Mucosa of descending colon (tissue), 3 donors: ENCODE results near the gene LSP1. TPM values are rescaled to one million over a fixed set of nuclear protein-coding genes. Genes with fewer than 3 reads are reported as not detected.

Source experiments
- ATAC-seq: fragments of 200-7000 bp; cut with Tn5 transposase; one replicate; pipeline ENCODE4 v1.9.1; 2020; ENCODE audit warnings: mild to moderate bottlenecking, moderate library complexity
- DNase-seq, 3 donors: peaks; one replicate each; pipeline ENCODE4 v3.0.0-alpha.2; 2020
- H3K36me3 ChIP-seq: fragments of 200-600 bp; one replicate; pipeline ENCODE4 v1.8.0; 2021; ENCODE audit warnings: low read depth, mild to moderate bottlenecking
- H3K4me1 ChIP-seq: fragments of 200-600 bp; one replicate; pipeline ENCODE4 v1.8.0; 2021; ENCODE audit warnings: low read depth, mild to moderate bottlenecking
- H3K4me3 ChIP-seq: fragments of 200-600 bp; one replicate; pipeline ENCODE4 v1.8.0; 2021; ENCODE audit warnings: mild to moderate bottlenecking
- H3K9me3 ChIP-seq: fragments of 200-600 bp; one replicate; pipeline ENCODE4 v1.8.0; 2021; ENCODE audit warnings: mild to moderate bottlenecking
- intact Hi-C, 2 donors: fragments of 100-400 bp; cut with DNase I in 1 of 2; cut with micrococcal nuclease in 1 of 2; formaldehyde crosslinking; loops; one replicate each; pipeline versions ENCODE4 v1.11.0 to v1.11.1; 2022; cut with DNase I, micrococcal nuclease
- total RNA-seq, 3 donors: library from RNA; stranded (reverse); fragmentation: NEBNext Ultra II Directional in 2 of 3; extraction: Animal tissue kit (Norgen Biotek cat#: 25700) in 2 of 3; gene quantifications; one replicate each; pipeline versions ENCODE4 v1.2.1 to v1.2.4, GENCODE V29; 2021 to 2023
- TF ChIP-seq, protein P1 (sequence below): fragments of 200-600 bp; IDR thresholded peaks from one replicate; pipeline ENCODE4 v1.8.0; 2022; ENCODE audit warnings: antibody characterized with exemption, mild to moderate bottlenecking
- donor health status: DM: no; HTN: no; CAD: no; lungs with moderate emphysema.
- donor health status: DM: no; HTN: no; CAD: no.
- donor health status: DM: no; HTN: yes; CAD: no.

LSP1 gene
- total RNA-seq, 3 donors from 2014 or later: 18.5 to 32.2 (median 23.6) TPM

DNA sequence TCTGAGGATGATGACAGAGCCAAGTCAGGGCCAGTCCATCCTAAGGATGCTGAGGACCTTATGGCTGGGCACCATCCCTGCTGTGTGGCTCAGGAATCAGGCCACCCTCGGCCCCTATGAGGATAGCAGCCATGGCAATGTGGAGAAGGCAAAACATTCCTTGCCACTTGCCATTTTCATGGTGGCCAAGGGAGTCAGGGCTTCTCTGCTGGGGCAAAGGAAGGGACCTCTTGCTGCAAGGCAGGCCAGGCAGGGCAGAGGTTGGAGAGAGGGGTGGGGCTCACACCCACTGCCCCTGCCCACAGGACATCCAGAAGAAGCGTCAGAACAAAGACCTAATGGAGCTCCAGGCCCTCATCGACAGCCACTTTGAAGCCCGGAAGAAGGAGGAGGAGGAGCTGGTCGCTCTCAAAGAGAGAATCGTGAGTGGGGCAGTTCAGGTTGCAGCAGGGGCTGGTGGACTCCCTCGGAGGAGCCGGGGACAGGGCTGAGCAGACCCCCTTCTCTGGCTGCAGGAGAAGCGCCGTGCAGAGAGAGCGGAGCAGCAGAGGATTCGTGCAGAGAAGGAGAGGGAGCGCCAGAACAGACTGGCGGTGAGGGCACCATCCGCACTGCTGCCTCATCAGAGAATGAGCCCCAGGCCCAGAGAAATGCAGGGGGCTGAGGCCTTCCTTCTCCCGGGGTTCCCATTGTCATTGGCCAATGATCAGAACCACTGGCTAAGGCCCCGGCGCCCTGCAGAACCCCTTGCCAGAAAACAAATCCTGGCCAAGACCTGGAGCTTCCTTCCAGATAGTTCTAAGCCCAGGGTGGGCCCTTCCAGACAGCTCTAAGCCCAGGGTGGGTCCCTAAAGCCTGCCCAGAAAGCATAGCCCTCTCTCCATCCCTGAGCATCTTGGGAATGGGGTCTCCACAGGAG, 80.8 kb downstream of the LSP1 start:
- Histone ChIP-seq H3K4me3 (no peak overlapping the region), H3K36me3 (no peaks in the 10 kb centered on the region), H3K4me1 (no peaks in the 10 kb centered on the region), H3K9me3 (no peaks in the 10 kb centered on the region)
- DNase-seq (peak in 1 of 3 donors; percentile 15), ATAC-seq (no peak)
- intact Hi-C loops: no loop called here
- TF ChIP-seq, protein P1, sequence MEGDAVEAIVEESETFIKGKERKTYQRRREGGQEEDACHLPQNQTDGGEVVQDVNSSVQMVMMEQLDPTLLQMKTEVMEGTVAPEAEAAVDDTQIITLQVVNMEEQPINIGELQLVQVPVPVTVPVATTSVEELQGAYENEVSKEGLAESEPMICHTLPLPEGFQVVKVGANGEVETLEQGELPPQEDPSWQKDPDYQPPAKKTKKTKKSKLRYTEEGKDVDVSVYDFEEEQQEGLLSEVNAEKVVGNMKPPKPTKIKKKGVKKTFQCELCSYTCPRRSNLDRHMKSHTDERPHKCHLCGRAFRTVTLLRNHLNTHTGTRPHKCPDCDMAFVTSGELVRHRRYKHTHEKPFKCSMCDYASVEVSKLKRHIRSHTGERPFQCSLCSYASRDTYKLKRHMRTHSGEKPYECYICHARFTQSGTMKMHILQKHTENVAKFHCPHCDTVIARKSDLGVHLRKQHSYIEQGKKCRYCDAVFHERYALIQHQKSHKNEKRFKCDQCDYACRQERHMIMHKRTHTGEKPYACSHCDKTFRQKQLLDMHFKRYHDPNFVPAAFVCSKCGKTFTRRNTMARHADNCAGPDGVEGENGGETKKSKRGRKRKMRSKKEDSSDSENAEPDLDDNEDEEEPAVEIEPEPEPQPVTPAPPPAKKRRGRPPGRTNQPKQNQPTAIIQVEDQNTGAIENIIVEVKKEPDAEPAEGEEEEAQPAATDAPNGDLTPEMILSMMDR: no peak

DNA sequence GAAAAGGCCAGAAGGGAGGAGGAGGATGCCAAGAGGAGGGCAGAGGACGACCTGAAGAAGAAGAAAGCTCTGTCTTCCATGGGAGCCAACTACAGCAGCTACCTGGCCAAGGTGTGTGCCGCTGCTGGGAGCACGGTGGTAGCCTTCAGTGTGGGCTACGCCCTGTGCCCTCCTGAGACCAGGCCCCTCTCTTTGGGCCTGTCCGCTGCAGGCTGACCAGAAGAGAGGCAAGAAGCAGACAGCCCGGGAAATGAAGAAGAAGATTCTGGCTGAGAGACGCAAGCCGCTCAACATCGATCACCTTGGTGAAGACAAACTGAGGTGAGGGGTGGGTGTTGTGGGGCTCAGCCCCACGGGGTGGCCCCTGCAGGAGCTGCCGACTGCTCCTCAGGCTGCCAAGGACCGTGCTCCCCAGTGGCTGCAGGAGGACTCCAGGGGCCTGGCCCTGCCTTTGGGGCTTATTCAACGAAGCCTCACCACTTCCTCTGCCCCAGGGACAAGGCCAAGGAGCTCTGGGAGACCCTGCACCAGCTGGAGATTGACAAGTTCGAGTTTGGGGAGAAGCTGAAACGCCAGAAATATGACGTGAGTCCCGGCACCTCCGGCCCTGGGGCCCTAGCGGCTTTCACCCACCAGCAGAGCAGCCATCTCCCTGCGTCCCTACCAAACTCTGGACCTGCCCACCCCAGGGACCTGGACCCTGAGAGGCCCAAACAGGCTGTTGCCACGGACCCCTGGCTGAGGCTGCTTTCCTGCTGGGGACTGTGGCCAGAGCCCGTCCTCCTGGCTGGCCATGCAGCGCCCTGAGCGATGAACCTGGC, 81.7 kb downstream of the LSP1 start:
- ATAC-seq (no peak), DNase-seq (peak in 1 of 3 donors; percentile 31)
- TF ChIP-seq, protein P1: no peak
- Histone ChIP-seq H3K4me3 (no peak overlapping the region), H3K36me3 (no peaks in the 10 kb centered on the region), H3K4me1 (no peaks in the 10 kb centered on the region), H3K9me3 (no peaks in the 10 kb centered on the region)
- intact Hi-C loops: no loop called here

DNA sequence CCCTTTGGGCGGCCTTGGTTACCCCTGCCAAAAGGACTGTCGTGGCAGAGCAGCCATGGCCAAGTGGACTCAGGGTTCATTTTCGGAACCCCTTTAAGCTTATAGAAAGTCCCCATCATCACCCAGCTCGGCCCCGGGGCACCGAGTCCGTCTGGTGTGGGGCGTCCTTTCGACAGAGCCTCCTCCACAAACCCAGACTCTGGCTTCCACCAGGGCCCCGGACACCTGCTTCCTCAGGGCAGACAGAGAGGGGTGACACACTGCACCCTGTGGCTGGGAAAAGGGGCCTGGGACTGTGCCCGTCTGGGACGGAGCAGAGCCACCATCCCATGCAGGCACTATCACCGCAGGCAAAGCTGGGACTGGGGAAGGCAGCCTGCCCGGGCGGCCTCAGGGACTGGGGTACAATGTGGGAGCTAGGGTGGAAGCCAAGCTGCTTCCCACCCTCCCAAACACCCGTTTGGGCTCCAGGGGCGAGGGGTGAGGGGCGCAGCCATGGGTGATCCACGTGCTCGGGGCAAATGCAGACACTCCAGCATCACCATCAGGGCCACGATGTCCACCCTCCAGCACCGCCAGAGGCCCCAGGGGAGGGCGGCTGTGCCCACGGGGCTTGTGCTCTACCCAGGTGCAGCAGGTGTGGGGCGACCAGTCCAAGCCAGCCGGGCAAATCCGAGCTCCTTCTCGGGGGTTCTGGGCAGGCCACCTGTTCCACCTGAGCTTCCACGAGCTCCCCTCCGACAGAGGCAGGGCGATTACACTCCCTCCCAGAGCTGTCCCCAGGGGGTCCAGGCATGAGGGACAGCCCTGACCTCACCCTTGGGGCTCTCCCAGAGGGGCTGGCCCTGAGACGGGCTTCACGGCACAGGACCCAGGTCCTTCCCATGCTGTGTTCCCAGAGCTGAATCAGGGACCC, 82.5 kb downstream of the LSP1 start:
- Histone ChIP-seq H3K4me1 (no peaks in the 10 kb centered on the region), H3K4me3 (no peak overlapping the region), H3K9me3 (no peaks in the 10 kb centered on the region), H3K36me3 (no peaks in the 10 kb centered on the region)
- TF ChIP-seq, protein P1: no peak
- ATAC-seq (no peak), DNase-seq (peak in 2 of 3 donors; percentile 8 to 22)
- intact Hi-C loops: no loop called here

DNA sequence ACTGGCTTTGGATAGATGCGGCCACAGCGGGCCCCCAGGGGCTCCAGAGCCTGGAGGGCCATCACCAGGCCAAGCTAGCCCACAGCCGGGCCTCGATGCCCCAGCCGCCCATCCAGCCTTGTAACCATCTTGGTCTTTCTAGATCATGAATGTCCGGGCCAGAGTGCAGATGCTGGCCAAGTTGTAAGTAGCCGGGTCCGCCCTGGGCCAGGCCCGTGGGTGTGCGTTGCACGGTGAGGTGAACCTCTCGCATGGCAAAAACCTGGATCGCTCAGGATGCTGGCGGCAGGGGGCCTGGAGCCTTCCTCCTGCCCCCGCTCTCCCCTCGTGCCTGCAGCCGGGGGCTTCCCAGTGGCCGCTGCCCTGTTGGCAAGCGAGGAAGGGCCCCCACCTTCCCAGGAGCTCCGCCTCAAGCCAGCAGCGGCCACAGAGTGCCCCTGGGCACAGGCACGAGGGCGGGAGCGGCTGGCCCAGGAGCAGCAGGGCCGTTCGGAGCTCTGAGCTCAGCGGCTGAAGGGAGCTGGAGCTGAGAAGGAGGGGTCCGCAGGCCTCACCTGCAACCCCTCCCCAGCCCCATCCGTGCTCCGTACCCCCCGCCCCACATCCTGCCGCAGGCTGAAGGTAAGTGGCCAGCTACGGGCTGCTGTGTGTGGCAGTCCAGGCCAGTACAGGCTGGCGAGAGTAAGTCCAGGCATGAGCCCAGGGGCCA, 83.3 kb downstream of the LSP1 start:
- Histone ChIP-seq H3K4me3 (no peak overlapping the region), H3K36me3 (no peaks in the 10 kb centered on the region), H3K9me3 (no peaks in the 10 kb centered on the region), H3K4me1 (no peaks in the 10 kb centered on the region)
- DNase-seq (peak in 1 of 3 donors; percentile 37), ATAC-seq (no peak)
- intact Hi-C loops: no loop called here
- TF ChIP-seq, protein P1: no peak
